ENCODE measurements around the gene CAPN5.
A peak's percentile ranks its signal among the peaks of the same experiment; 100 is the strongest.
"Not testable (repeated sequence)": the region's sequence is repeated elsewhere in the genome, so short reads cannot be mapped to it uniquely, and the experiment has no call there.

CAPN5 gene

DNA sequence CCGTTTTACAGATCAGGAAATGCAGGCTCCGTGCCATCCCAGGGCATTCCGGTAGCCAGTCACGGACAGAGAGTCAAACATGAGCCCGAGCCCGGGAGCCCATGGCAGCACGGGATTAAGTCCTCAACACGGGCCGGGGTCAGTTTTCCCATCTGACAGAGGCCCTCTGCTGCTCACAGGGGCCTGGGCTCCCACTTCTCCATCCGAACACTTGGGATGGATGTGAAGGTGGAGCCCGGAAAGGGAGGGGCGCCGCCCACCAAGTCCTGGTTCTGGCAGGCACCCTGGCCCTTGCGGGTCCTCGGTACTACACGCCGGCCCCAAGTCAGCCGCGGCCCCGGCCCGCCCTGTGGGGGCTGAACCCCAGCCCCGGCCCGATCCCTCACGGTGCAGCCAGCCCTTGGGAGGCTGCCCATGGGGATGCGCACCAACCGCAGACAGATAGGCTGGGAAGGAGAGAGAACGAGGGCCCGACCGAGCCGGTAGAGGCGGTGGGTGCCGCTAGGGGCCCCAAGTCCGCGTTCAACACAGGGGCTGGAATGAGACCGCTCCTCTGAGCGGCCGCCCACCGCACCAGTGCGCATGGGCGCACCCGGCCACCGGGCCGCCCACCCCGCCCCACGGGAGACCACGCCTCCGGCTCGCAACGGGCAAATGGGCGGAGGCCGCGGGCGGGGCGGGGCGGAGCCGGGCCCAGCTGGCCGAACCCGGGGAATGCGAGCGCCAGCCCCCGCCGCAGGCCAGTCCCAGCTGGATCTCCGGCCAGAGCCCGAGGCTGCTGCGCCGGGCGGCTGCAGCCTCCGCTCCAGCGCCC is at the start of gene CAPN5:
Gene CAPN5 (plus strand): TSS at position 743 of the 814 bp plus-strand sequence. CDS start 17,916 bp downstream, outside the sequence.
- peak; percentile 43 to 97 (median 87) for DNase-seq

DNA sequence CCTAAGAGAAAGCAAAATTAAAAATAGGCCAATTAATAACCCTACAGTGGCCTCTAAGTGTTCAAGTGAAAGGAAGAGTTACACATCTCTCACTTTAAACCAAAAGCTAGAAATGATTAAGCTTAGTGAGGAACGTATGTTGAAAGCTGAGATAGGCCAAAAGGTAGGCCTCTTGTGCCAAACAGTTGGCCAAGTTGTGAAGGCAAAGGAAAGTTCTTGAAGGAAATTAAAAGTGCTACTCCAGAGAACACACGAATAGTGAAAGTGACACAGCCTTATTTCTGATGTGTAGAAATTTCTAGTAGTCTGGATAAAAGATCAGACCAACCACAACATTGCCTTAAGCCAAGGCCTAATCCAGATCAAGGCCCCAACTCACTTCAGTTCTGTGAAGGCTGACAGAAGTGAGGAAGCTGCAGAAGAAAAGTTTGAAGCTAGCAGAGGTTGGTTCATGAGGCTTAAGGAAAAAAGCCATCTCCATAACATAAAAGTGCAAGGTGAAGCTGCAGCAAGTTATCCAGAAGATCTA is 48.3 kb upstream of the CAPN5 start:
- DNase-seq = not testable (repeated sequence)

DNA sequence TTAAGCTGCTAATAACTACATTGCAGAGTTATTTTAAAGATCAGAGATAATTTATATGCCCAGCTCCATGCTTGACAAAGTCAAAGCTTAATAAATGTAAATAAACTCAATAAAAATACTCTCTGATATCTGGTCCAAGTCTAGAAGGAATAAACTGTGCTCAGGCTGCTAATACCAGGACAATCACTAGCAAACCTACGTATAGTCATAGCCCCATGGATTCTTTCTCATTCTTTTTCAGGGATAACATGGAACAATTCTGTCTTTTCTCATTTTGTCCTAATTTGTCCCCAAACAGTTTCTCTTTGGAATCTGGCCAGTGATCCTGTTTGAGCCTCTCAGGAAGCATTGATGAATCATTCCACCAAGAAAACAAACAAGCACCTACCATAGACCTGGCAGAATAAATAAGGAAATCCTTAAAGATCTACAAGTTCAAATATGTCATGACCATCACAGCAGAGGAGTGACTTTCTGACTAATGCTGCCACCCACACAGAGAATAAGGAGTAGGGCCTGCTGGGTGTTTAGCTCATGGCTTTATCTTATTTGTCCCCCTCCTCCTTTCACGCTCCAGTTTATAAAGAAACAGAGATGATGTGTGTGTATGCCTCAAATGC is 46.7 kb upstream of the CAPN5 start:
- no peak for DNase-seq

DNA sequence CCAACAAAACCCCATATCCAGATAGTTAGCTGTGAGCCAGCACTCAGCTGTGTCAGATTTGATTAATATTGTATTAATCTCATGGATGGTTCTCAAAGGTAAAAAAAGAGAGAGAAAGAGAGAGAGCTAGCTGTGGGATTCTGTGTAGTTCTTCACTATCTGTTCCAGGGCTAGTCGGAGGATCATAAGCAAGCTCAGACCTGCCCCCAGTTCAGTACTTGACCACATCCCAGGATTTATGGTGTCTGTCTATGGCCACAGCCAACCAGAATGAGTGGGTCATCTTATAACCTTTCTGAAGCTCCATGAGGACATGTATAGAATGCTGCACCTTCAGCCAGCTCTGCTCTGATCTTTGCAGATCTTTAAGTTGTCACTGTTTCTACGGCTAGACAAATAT is 46.0 kb upstream of the CAPN5 start:
- DNase-seq = no peak

DNA sequence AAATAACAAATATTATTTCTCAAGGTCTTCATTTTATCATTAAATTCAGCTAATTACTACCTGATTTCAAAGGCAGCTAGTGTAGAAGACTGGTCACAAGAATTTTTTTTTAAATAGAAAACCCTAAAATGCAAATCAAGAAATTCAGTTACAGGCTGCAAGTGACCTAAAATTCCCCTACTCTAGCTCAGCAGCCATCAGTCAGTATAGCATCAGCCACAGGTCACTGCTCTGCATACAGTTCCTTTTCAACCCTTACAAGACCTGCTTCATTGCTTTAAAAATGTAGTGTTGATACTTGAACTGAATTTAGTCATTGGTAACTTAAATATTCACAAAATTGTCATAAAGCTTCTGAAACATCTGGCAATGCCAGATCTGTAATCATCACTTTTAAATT is 42.0 kb upstream of the CAPN5 start:
- no peak for DNase-seq

DNA sequence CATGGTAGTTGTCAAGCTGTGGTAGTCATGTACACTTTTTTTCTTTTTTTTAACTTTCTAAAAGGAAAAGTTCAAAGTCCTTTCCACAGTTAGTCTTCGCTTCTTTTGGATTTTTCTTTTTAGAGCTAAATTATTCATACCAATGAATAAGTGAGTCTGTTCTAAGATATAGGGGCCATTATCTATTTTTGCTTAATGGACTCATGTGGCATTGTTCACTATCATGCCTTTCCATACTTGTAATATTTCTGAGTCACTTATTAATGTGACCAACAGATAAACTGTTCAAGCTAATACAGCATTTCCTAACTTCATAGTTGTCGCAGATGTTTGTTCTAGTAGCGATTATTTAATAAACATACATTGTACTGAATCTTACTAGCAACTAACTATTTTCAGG is 40.5 kb upstream of the CAPN5 start:
- DNase-seq = no peak

DNA sequence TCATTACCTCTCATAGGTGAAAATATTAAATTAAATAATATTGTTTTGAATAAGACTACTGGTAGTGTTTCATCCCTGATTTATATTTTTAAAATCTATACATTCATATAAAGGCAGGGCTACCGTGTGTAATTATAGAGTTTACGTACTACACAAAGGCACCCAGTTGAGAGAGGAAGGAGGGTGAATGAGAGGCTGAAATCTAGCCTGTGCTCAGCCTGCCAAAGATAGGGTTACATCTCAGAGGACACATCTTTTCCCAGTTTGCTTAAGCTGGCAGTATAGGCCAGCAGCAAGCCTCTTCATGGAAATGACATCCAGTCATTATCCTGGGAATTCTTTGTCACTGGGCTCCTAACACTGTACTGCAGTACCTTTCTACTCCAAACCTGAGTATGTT is 40.0 kb upstream of the CAPN5 start:
- DNase-seq = no peak

DNA sequence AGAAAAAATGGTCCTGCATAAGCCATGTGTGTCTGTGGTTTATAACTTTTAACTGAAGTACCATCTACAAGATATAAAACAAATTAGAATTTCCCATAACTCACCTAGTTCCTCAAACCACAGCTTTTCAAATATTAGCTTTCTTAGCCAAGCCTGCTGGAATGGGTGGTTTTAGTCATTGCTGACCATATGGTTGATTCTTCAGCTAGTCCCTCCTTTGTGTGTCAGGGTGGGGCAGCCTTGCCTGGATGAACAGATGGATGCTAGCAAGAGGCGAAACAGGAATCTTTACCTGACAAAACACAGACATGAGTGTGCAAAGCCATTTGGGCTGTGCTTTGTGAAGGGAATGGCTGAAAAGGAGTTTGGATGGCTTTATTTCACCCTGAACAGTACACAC is 39.5 kb upstream of the CAPN5 start:
- no peak for DNase-seq

DNA sequence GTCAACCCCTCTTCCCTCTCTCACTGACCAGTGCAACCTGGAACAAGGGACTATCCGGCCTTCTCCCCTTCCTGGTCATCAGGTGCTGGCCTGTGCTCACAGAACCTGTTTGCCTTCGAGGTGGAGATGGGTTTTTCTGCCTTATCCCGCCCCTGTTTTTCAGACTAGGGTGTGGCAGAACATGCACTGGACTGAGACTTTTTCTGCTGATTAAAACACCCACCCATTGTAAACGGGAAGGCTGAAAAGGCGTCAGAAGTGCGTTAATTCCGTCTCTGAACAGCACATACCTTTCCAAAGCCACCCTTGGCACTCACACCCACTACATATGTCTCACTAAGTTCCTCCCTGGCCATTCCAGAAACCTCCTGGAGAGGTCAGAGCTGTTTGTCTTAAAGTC is 36.9 kb upstream of the CAPN5 start:
- DNase-seq = no peak

DNA sequence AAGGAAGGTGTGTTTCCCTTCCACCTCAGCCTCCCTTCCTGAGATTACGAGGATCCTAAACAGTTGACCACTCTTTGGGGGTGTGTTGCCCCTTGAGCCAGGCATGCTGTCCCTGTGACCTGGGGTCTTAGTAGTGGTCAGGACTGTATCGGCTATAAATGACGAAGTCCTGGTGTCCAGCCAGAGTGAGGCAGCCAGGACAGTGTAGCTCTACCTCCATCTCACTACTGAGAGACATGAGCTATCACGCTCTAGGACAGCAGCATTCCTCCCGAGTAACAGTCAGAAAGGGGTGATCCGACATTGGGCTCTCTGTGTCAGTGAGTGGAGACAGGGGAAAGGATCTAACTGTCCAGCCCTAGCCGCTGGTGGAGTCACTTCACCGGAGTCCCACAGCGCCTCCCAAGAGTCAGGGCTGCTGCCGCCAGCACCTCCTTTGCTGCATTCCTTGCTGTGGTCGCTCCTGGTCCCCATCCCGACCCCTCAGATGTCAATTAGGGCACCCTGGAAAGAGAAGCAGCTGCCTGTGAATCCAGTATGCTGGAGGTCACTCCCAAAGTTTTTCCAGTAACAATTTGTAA is 35.8 kb upstream of the CAPN5 start:
- DNase-seq = no peak

DNA sequence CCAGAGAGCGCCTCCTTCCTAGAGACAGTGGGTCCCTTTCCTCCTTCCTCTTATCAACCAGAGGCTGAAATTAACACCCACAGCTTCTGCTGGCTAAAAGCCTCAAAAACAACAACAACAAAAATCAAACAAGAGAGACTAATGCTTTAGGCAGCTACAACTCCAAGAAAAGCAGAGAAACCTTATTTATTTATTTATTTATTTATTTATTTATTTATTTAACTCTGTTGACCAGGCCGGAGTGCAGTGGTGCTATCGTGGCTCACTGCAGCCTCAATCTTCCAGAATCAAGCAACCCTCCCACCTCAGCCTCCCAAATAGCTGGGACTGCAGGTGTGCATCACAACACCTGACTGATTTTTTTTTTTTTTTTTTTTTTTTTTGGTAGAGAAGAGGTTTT is 35.2 kb upstream of the CAPN5 start:
- DNase-seq = no peak

DNA sequence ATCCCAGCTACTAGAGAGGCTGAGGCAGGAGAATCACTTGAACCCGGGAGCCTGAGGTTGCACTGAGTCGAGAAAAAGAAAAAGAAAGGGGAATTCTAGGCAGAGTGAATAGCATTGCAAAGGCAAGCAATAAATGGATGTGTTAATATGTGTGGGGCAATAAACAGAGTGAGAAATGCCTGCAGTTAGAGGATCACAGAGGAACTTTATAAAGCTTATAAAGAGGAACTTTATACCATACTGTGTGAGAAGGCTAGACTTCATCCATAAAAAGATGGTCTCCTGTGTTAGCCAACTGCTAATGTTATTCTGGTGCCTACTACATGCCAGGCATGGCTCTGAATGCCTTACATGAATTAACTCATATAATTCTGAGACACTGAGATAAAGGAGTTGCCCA is 31.7 kb upstream of the CAPN5 start:
- no peak for DNase-seq

DNA sequence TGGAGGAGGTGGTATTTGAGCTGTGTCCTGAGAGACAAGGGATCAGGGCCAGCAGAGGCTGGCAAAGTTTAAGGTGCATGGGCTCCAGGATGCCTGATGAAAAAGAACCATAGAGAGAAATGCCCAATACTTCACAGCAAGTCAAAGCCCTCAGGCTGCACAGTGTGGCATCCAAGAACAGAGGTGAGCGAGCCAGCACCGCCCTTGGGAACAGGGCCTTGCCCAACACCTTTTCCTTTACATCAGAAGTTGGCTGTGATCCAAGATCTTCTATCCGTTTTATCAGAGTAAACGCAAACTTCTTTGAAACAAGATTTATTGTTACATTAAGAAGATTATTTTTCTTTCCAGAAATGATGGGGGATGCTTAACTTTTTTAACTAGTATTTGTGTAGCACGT is 31.2 kb upstream of the CAPN5 start:
- DNase-seq = no peak

DNA sequence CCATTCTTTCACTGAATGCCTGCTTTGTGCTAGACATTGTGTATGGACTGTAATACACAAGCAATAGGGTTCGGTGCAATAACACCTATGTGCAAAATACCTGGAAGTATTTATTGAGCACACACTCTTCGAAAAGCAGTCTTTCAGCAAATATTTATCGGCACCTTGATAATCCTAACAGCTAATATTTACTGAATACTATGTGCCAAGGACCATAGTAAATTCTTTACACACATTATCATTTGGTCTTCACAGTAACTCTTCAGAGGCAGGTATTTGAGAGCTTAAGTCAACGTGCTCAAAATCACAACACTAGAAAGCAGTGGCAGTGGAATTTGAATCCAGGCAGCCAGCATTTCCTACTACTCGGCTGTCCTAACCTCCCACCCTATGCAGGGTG is 30.4 kb upstream of the CAPN5 start:
- no peak for DNase-seq

DNA sequence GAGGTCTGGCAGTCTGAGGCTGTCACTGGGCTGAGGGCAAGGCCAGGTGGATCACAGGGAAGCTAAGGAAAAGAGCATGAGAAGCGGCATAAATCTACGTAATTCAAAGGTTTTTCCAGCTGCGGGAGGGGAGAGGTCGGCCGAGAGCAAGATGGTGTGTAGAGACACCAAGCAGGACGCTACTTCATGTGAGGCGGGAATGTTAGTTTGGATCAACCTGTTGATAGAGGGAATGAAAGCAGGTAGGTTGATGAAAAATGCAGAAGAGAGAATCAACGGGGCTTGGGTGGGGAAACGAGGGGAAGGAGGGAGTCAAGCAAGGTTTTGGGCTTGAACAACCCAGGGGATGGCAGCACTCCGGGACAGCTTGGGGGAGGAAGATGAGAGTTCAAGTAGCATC is 29.7 kb upstream of the CAPN5 start:
- no peak for DNase-seq

DNA sequence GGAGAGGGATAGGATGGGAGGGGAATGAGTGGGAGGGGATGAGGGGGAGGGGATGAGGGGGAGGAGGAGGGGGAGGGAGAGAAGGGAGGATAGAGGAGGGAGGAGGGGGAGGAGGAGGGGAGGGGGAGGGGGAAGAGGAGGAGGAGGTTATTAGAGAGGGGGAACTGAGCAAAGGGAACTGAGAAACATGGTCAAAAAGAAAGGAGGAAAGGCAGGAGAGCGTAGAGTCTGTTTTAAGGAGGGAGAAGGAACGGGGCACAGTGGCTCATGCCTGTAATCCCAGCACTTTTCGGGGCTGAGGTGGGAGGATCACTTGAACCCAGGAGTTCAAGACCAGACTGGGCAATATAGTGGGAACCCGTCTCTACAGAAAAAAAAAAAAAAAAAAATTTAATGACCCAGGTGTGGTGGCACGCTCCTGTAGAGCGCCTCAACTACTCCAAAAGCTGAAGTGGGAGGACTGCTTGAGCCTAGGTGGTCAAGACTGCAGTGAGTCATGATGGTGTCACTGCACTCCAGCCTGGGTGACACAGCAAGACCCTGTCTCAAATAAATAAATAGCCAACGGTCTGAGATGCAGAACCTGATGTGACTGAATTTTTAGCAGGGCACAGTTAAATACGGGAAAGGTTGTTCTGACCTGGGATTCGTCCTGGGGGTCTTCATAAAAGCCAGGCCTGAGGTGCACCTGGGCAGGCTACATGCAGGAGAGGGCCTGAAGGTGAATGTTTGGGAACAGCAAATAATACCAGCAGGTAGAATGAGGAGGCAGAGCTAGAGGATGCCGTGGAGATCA is 28.5 kb upstream of the CAPN5 start:
- DNase-seq = no peak

DNA sequence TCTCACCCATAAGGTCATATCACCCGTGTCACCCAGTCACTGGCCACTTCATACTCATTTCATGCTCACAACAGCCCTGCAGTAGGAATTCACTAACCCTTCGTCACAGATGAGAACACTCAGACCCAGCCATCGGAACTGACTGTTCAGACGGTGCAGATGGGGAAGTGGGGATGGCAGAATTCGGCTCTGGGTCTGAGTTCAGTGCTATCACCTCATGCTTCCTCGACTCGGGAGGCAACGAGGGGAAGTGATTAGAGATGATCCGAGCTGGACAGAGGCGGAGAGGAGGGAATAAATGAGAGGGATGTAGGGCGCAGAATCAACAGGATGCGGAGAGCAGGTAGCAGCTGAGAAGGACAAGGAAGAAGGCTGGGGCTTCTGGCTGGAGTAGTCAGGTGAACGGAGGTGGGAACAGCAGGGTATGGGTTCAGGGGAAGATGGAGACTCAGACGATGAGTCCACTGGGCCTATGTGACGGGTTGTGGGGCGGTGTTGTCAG is 27.9 kb upstream of the CAPN5 start:
- no peak for DNase-seq

DNA sequence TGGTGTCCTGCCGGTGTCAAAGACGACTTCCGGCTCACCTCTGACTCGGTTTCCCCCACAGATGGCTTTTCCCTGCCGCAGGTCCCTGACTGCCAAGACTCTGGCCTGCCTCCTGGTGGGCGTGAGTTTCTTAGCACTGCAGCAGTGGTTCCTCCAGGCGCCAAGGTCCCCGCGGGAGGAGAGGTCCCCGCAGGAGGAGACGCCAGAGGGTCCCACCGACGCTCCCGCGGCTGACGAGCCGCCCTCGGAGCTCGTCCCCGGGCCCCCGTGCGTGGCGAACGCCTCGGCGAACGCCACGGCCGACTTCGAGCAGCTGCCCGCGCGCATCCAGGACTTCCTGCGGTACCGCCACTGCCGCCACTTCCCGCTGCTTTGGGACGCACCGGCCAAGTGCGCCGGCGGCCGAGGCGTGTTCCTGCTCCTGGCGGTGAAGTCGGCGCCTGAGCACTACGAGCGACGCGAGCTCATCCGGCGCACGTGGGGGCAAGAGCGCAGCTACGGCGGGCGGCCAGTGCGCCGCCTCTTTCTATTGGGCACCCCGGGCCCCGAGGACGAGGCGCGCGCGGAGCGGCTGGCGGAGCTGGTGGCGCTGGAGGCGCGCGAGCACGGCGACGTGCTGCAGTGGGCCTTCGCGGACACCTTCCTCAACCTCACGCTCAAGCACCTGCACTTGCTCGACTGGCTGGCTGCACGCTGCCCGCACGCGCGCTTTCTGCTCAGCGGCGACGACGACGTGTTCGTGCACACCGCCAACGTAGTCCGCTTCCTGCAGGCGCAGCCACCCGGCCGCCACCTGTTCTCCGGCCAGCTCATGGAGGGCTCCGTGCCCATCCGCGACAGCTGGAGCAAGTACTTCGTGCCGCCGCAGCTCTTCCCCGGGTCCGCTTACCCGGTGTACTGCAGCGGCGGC is 27.0 kb upstream of the CAPN5 start:
- DNase-seq = peak in 5 of 51 donors; percentile 4 to 40 (median 19)

DNA sequence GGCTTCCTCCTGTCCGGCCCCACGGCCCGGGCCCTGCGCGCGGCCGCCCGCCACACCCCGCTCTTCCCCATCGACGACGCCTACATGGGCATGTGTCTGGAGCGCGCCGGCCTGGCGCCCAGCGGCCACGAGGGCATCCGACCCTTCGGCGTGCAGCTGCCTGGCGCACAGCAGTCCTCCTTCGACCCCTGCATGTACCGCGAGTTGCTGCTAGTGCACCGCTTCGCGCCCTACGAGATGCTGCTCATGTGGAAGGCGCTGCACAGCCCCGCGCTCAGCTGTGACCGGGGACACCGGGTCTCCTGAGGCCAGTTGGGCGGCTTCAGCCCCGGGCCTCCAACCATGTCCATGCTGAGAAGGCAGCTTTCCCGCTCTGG is 26.4 kb upstream of the CAPN5 start:
- DNase-seq = no peak

DNA sequence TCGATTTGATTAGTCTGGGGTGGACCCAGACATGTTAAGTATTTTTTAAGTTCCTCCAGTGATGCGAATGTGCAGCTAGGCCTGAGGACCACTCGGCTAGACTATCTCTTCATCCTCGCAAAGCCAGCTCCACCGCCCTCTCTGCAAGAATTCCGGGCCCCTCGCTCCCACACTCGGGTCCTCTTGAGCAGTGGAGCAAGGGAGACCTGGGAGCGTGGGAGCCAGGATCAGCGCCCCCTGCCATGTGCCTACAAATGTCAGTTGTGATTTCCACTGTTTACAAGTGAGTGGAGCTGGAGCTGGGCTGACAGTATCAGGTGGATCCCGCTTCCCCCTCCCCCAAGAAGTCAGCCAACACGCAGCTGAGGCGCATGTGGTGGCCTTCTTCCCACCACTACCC is 25.9 kb upstream of the CAPN5 start:
- no peak for DNase-seq

Data from hypothalamus (tissue), 51 donors.